HG02678 (cell line): Measurements from ENCODE around the gene CSTPP1.

Source experiments
- ATAC-seq: cut with Tn5 transposase; IDR thresholded peaks from one replicate; pipeline ENCODE4 v1.9.1; 2021; ENCODE audit warnings: mild to moderate bottlenecking, moderate library complexity; ENCODE audit not compliant: unreplicated experiment

Gene CSTPP1

GRCh38 chr11:47176328-47177228 lies 240.0 kb downstream of the CSTPP1 start, which contains the start of gene ARFGAP2:
Gene ARFGAP2 (minus strand): TSS chr11:47176879. CDS start chr11:47176853, 26 bp downstream.
- ATAC-seq: peak; percentile 91

- ATAC-seq: peak; percentile 43
Observed at GRCh38 chr11:47177229-47177845, 240.8 kb downstream of the CSTPP1 start.

GRCh38 chr11:47177846-47178245 lies 241.3 kb downstream of the CSTPP1 start:
- ATAC-seq: no peak

- ATAC-seq: no peak
Observed at GRCh38 chr11:47178316-47178715, 241.8 kb downstream of the CSTPP1 start.

- ATAC-seq: no peak
Observed at GRCh38 chr11:47178737-47179654, 242.4 kb downstream of the CSTPP1 start.

- ATAC-seq: no peak
Observed at GRCh38 chr11:47179655-47179991, 243.1 kb downstream of the CSTPP1 start.

- ATAC-seq: no peak
Observed at GRCh38 chr11:47180006-47180787, 243.6 kb downstream of the CSTPP1 start.

GRCh38 chr11:47181271-47181670 lies 244.7 kb downstream of the CSTPP1 start:
- ATAC-seq: no peak

- ATAC-seq: no peak
Observed at GRCh38 chr11:47182380-47182779, 245.8 kb downstream of the CSTPP1 start.

GRCh38 chr11:47183031-47183856 lies 246.7 kb downstream of the CSTPP1 start:
- no peak for ATAC-seq

- ATAC-seq: no peak
Observed at GRCh38 chr11:47183969-47184368, 247.4 kb downstream of the CSTPP1 start.

GRCh38 chr11:47184711-47185304 lies 248.2 kb downstream of the CSTPP1 start:
- ATAC-seq: no peak

GRCh38 chr11:47185305-47186075 lies 248.9 kb downstream of the CSTPP1 start:
- ATAC-seq: peak; percentile 12

GRCh38 chr11:47186076-47186699 lies 249.6 kb downstream of the CSTPP1 start, which contains the start of gene PACSIN3:
Gene PACSIN3 (minus strand): TSS chr11:47186434. CDS start chr11:47182727, 3,707 bp downstream.
- peak; percentile 70 for ATAC-seq

GRCh38 chr11:47186700-47187695 lies 250.4 kb downstream of the CSTPP1 start:
- peak; percentile 13 for ATAC-seq

- no peak for ATAC-seq
Observed at GRCh38 chr11:47187723-47188122, 251.2 kb downstream of the CSTPP1 start.

GRCh38 chr11:47188259-47188658 lies 251.7 kb downstream of the CSTPP1 start:
- ATAC-seq: no peak
